ENCODE measurements around the gene PTK6. TPM values are rescaled to one million over a fixed set of nuclear protein-coding genes. Genes with fewer than 3 reads are reported as not detected.

The PTK6 gene
- total and polyA plus RNA-seq, 2 of the 13 experiments (the other 11 are each of a cell fraction or from before 2014, with no cell fraction given): 0.08 TPM; not detected in 1

GRCh38 chr20:63579017-63579694 lies 42.0 kb upstream of the PTK6 start:
- H3K4me2 ChIP-seq (ENCODE audit: low read depth, low read length): peak overlapping the region; percentile 22; the same call in 1 of the 2 replicates
- no peaks in the 10 kb centered on the region for H4K20me1 ChIP-seq (ENCODE audit: insufficient read depth, low read length)
- intact Hi-C loops (cut with micrococcal nuclease; ENCODE audit: unreplicated experiment) (no loop called here), in situ Hi-C loops (cut with HindIII; ENCODE audit: extremely low pct_ligation_motif_present, low pct_unique_long_range_greater_than_20kb) (loop anchor here (5.0 kb wide), 1 partner anchor 42 kb away; the partner anchor contains the start of gene PTK6)
- DNase-seq (ENCODE audit: low spot score) (no peak), ATAC-seq (no peak), FAIRE-seq (no peak)
- H2AFZ ChIP-seq (ENCODE audit: low read length): no peak overlapping the region
- CTCF ChIA-PET (ENCODE audit: low intra/inter-chr PET ratio, low total read pairs): interaction anchor here (4.5 kb wide), 1 partner anchor 41 kb away, joined by 29 read pairs; the partner anchor contains the start of gene PTK6
- no TSS peak for BruUV-seq (replicated peaks)
- POLR2A ChIA-PET: no interaction called here
- H3K79me2 ChIP-seq (ENCODE audit: insufficient read depth, low read length): no peaks in the 10 kb centered on the region
- H3K9me3 ChIP-seq (ENCODE audit: low read length): no peaks in the 10 kb centered on the region
- H3K9ac ChIP-seq (ENCODE audit: insufficient read depth, low read depth, low read length): no peak overlapping the region
- H3K36me3 ChIP-seq (replicated peaks in 1 of 2; ENCODE audit: control insufficient read depth in 1 of 2, insufficient read depth in 2 of 2, low read length in 2 of 2): no peaks in the 10 kb centered on the region
- WGBS (ENCODE audit: low lambda C conversion rate): 33% methylated on average over 19 of the region's 19 CpGs
- no peak overlapping the region for H3K27ac ChIP-seq (ENCODE audit: extremely low read length, insufficient read depth, low read length)
- peaks cover 78% of the 10 kb centered on the region for H3K4me1 ChIP-seq (ENCODE audit: insufficient read depth, low read length)
- peaks cover 6 to 41% of the 10 kb centered on the region in 2 experiments; a peak in 3 of 5 replicates for H3K27me3 ChIP-seq (ENCODE audit: control insufficient read depth in 1 of 2, insufficient read depth in 2 of 2, low read length in 2 of 2)
- no peak overlapping the region; a peak in 1 of 6 replicates for H3K4me3 ChIP-seq (replicated peaks in 1 of 3; ENCODE audit: insufficient read depth in 1 of 3, low read depth in 2 of 3, low read length in 3 of 3)
- TF ChIP-seq STAG1 (CRISPR knock-in tag; IDR thresholded peaks at IDR 0.05) (no peak), CREB1 (IDR thresholded peaks at IDR 0.05) (peak; percentile 89), CREB1 (CRISPR knock-in tag; IDR thresholded peaks at IDR 0.05) (no peak), ZNF564 (CRISPR knock-in tag; IDR thresholded peaks at IDR 0.05) (no peak), XRCC5 (optimal IDR thresholded peaks at IDR 0.05; ENCODE audit: low read length) (no peak), ZBTB8A (CRISPR knock-in tag; IDR thresholded peaks at IDR 0.05; ENCODE audit: borderline replicate concordance, low read depth) (no peak), ZNF687 (CRISPR knock-in tag; IDR thresholded peaks at IDR 0.05) (0 out of 2 replicates have a peak, but pooled peaks have one; percentile 6), SMAD1 (CRISPR knock-in tag; IDR thresholded peaks at IDR 0.05; ENCODE audit: borderline replicate concordance, low read depth) (no peak), THAP11 (CRISPR knock-in tag; IDR thresholded peaks at IDR 0.05) (no peak), MED13 (CRISPR knock-in tag; IDR thresholded peaks at IDR 0.05) (no peak), ZNF672 (CRISPR knock-in tag; IDR thresholded peaks at IDR 0.05) (no peak), SIN3B (IDR thresholded peaks at IDR 0.05; ENCODE audit: low read length) (no peak), ZNF724P (CRISPR knock-in tag; IDR thresholded peaks at IDR 0.05; ENCODE audit: borderline replicate concordance) (0 out of 2 replicates have a peak, but pooled peaks have one; percentile 35), ZMAT5 (CRISPR knock-in tag; IDR thresholded peaks at IDR 0.05; ENCODE audit: borderline replicate concordance, low read depth) (no peak), RBFOX2 (IDR thresholded peaks at IDR 0.05; ENCODE audit: low read depth, low read length) (no peak), DR1 (CRISPR knock-in tag; IDR thresholded peaks at IDR 0.05) (no peak), BCL3 (CRISPR knock-in tag; IDR thresholded peaks at IDR 0.05) (no peak), ETS1 (CRISPR knock-in tag; IDR thresholded peaks at IDR 0.05) (no peak), ATF1 (CRISPR knock-in tag; IDR thresholded peaks at IDR 0.05) (no peak)

Data from HepG2 (cell line).